SU-DHL-6 (cell line): Measurements from ENCODE around the gene MSTN.

Experiments
- EZH2phosphoT487 ChIP-seq: fragments of 200-600 bp; sonication (generic), shearing (Covaris generic); conservative IDR thresholded peaks from 2 replicates; pipeline ENCODE4 v1.6.1; 2018; ENCODE audit warnings: mild to moderate bottlenecking, antibody characterized with exemption, low read length, moderate library complexity, mixed read lengths
- TF ChIP-seq, protein P1 (sequence below): fragments of 200-600 bp; sonication (generic); IDR thresholded peaks from one replicate; pipeline ENCODE4 v1.5.1; 2017; ENCODE audit warnings: antibody characterized with exemption, mild to moderate bottlenecking, low read length, moderate library complexity; ENCODE audit not compliant: insufficient read depth, poor library complexity, severe bottlenecking

DNA sequence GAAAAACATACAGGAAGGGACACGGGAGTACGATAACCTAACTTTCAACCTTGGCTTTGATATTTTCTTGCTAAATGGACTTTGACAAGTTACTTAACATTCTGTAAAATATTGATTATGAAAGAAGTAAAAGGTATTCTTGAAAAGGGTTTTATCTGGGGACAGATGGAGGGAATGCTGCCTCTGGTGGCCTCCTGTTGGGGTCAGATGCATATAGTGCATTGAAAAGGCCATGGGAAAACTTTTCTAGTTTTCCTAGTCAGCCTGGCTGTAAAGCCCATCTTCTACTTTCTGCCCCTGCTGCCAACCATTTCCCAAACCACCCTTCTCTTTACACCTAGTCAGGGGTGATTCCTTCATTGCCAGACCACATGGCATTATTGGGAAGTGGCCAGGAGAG lies 22.2 kb upstream of the MSTN start:
- TF ChIP-seq, protein P1, sequence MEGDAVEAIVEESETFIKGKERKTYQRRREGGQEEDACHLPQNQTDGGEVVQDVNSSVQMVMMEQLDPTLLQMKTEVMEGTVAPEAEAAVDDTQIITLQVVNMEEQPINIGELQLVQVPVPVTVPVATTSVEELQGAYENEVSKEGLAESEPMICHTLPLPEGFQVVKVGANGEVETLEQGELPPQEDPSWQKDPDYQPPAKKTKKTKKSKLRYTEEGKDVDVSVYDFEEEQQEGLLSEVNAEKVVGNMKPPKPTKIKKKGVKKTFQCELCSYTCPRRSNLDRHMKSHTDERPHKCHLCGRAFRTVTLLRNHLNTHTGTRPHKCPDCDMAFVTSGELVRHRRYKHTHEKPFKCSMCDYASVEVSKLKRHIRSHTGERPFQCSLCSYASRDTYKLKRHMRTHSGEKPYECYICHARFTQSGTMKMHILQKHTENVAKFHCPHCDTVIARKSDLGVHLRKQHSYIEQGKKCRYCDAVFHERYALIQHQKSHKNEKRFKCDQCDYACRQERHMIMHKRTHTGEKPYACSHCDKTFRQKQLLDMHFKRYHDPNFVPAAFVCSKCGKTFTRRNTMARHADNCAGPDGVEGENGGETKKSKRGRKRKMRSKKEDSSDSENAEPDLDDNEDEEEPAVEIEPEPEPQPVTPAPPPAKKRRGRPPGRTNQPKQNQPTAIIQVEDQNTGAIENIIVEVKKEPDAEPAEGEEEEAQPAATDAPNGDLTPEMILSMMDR, result no peak
- TF ChIP-seq EZH2phosphoT487, result no peak
